Esophagus muscularis mucosa (tissue), 4 donors: ENCODE results near the gene CASKIN2. TPM values are rescaled to one million over a fixed set of nuclear protein-coding genes. Genes with fewer than 3 reads are reported as not detected.

ENCODE experiments used
- DNase-seq: peaks from one replicate; pipeline ENCODE4 v3.0.0-alpha.2; 2017; ENCODE audit errors: extremely low spot score
- H3K27ac ChIP-seq, 4 donors: fragments of 200-600 bp; sonication (generic); replicated peaks in 1 of 4; 1 replicate in 3 of 4; 2 replicates in 1 of 4; pipeline ENCODE4 v1.5.1; 2016 to 2019; ENCODE audit warnings: mild to moderate bottlenecking in 1 of 4
- H3K27me3 ChIP-seq, 4 donors: fragments of 200-600 bp; sonication (generic); one replicate each; pipeline versions ENCODE4 v1.5.1 to v1.6.0; 2016 to 2019
- H3K36me3 ChIP-seq, 4 donors: fragments of 200-600 bp; sonication (generic); one replicate each; pipeline ENCODE4 v1.5.1; 2016 to 2019
- H3K4me1 ChIP-seq, 4 donors: fragments of 200-600 bp; sonication (generic); one replicate each; pipeline ENCODE4 v1.5.1; 2016 to 2019
- H3K4me3 ChIP-seq, 4 donors: fragments of 200-600 bp; sonication (generic); 1 replicate in 2 of 4; 2 replicates in 2 of 4; pipeline ENCODE4 v1.5.1; 2016 to 2019; ENCODE audit warnings: mild to moderate bottlenecking in 4 of 4, moderate library complexity in 1 of 4
- H3K9me3 ChIP-seq, 4 donors: fragments of 200-600 bp; sonication (generic); 1 replicate in 3 of 4; 2 replicates in 1 of 4; pipeline ENCODE4 v1.5.1; 2016 to 2019
- CTCF ChIP-seq, 3 experiments: fragments of 200-600 bp in 2 of 3; fragments of 450-650 bp in 1 of 3; sonication (generic) in 2 of 3; IDR thresholded peaks; one replicate each; pipeline ENCODE4 v1.5.1; 2017 to 2019; ENCODE audit warnings: antibody characterized with exemption in 3 of 3, mild to moderate bottlenecking in 2 of 3, moderate library complexity in 1 of 3
- EP300 ChIP-seq: sonication (generic); formaldehyde crosslinking; IDR thresholded peaks from one replicate; pipeline ENCODE4 v1.6.1; 2017; ENCODE audit warnings: antibody characterized with exemption
- POLR2A ChIP-seq: fragments of 450-650 bp; IDR thresholded peaks from one replicate; pipeline ENCODE4 v1.6.1; 2017; ENCODE audit warnings: antibody characterized with exemption, moderate library complexity, mild to moderate bottlenecking, low read depth
- POLR2AphosphoS5 ChIP-seq, 2 donors: sonication (generic); formaldehyde crosslinking; IDR thresholded peaks; one replicate each; pipeline ENCODE4 v1.6.1; 2017; ENCODE audit warnings: antibody characterized with exemption in 2 of 2
- WGBS: methylation state at CpG from one replicate; pipeline ENCODE4 v1.1.5; 2018; 5-methylcytosine and 5-hydroxymethylcytosine counted together
- intact Hi-C: fragments of 100-400 bp; cut with DNase I; formaldehyde crosslinking; loops from one replicate; pipeline ENCODE4 v1.15.1; 2023
- total RNA-seq, 4 donors: library from RNA; depleted of rRNA; stranded (reverse); fragments of >200 nt; gene quantifications; one replicate each; pipeline versions ENCODE4 v1.1.0 to v1.2.1, GENCODE V29; 2016

The CASKIN2 gene
- total RNA-seq, 4 donors from 2014 or later = 16.2 to 43.5 (median 35.5) TPM

- WGBS = 77% methylated on average over 29 of the region's 32 CpGs
Observed at GRCh38 chr17:75504347-75505151, 10.8 kb downstream of the CASKIN2 start.

GRCh38 chr17:75503976-75504346 lies 11.4 kb downstream of the CASKIN2 start:
- H3K9me3 ChIP-seq = no peaks in the 10 kb centered on the region
- TF ChIP-seq CTCF (IDR thresholded peaks at IDR 0.05) (no peak), POLR2AphosphoS5 (IDR thresholded peaks at IDR 0.05) (no peak), EP300 (no peak), POLR2A (no peak)
- peaks cover 36 to 75% (median 67%) of the 10 kb centered on the region in 4 donors for H3K4me1 ChIP-seq
- peaks cover 27 to 99% (median 92%) of the 10 kb centered on the region in 4 donors for H3K36me3 ChIP-seq
- intact Hi-C loops = no loop called here
- no peak overlapping the region for H3K4me3 ChIP-seq
- no peaks in the 10 kb centered on the region for H3K27me3 ChIP-seq
- 56% methylated on average over 8 of the region's 13 CpGs for WGBS
- no peak for DNase-seq
- peak overlapping the region in 3 of 4 donors; percentile 34 to 78 (median 70) for H3K27ac ChIP-seq

More at GRCh38 chr17:75504347-75505151, 10.8 kb downstream of the CASKIN2 start:
- no peak for DNase-seq
- intact Hi-C loops = no loop called here
- peaks cover 36 to 75% (median 67%) of the 10 kb centered on the region in 4 donors for H3K4me1 ChIP-seq
- H3K9me3 ChIP-seq = no peaks in the 10 kb centered on the region
- H3K27me3 ChIP-seq = no peaks in the 10 kb centered on the region
- H3K27ac ChIP-seq = peak overlapping the region; percentile 29 to 78 (median 50)
- no peak overlapping the region for H3K4me3 ChIP-seq
- H3K36me3 ChIP-seq = peaks cover 27 to 99% (median 89%) of the 10 kb centered on the region in 4 donors
- TF ChIP-seq CTCF (IDR thresholded peaks at IDR 0.05) = peak; percentile 39 to 59 (median 43)
- TF ChIP-seq POLR2A = no peak
- TF ChIP-seq EP300 = no peak
- TF ChIP-seq POLR2AphosphoS5 (IDR thresholded peaks at IDR 0.05) = peak in 1 of 2 donors; percentile 16

- TF ChIP-seq POLR2AphosphoS5 (IDR thresholded peaks at IDR 0.05) (no peak), POLR2A (no peak), EP300 (no peak), CTCF (IDR thresholded peaks at IDR 0.05) (no peak)
- intact Hi-C loops = no loop called here
Observed at GRCh38 chr17:75503337-75503950, 11.9 kb downstream of the CASKIN2 start.

GRCh38 chr17:75502721-75503329 lies 12.5 kb downstream of the CASKIN2 start:
- H3K36me3 ChIP-seq = peaks cover 27 to 99% (median 96%) of the 10 kb centered on the region in 4 donors
- TF ChIP-seq POLR2AphosphoS5 (IDR thresholded peaks at IDR 0.05) (no peak), POLR2A (no peak), EP300 (no peak), CTCF (IDR thresholded peaks at IDR 0.05) (no peak)
- peak overlapping the region; percentile 42 to 78 (median 64) for H3K27ac ChIP-seq
- no peaks in the 10 kb centered on the region for H3K27me3 ChIP-seq
- H3K4me3 ChIP-seq = no peak overlapping the region
- intact Hi-C loops = no loop called here
- H3K4me1 ChIP-seq = peaks cover 33 to 73% (median 65%) of the 10 kb centered on the region in 4 donors
- 87% methylated on average over 4 of the region's 25 CpGs for WGBS
- no peak for DNase-seq
- H3K9me3 ChIP-seq = no peaks in the 10 kb centered on the region

More at GRCh38 chr17:75503337-75503950, 11.9 kb downstream of the CASKIN2 start:
- 86% methylated on average over 7 of the region's 23 CpGs for WGBS
- peak overlapping the region in 3 of 4 donors; percentile 34 to 78 (median 70) for H3K27ac ChIP-seq
- no peak for DNase-seq
- peaks cover 27 to 100% (median 95%) of the 10 kb centered on the region in 4 donors for H3K36me3 ChIP-seq
- no peaks in the 10 kb centered on the region for H3K27me3 ChIP-seq
- H3K4me3 ChIP-seq = no peak overlapping the region
- H3K4me1 ChIP-seq = peaks cover 36 to 75% (median 67%) of the 10 kb centered on the region in 4 donors
- no peaks in the 10 kb centered on the region for H3K9me3 ChIP-seq
